ENCODE measurements around the gene LANCL2. TPM values are rescaled to one million over a fixed set of nuclear protein-coding genes. Genes with fewer than 3 reads are reported as not detected.

Gene LANCL2
- polyA plus RNA-seq, result 27.2 and 27.8 TPM in 2 replicates

GRCh38 chr7:55365205-55365674, at the start of gene LANCL2:
TSS of gene LANCL2 (plus strand) at chr7:55365337. CDS start at chr7:55366026, 689 bp downstream.

Other genes starting within 250 kb of the LANCL2 start
- 152 and 240 TPM in 2 replicates for gene VOPP1, start 207.2 kb downstream of the LANCL2 start, polyA plus RNA-seq

All from Purkinje cell (primary cell).